H9 (cell line): ENCODE results near the gene C3. TPM values are rescaled to one million over a fixed set of nuclear protein-coding genes. Genes with fewer than 3 reads are reported as not detected.

Experiments
- DNase-seq: peaks from one replicate; pipeline ENCODE4 v3.0.0-alpha.2; 2017
- H2AFZ ChIP-seq: one replicate; pipeline ENCODE4 v1.6.1; 2013; ENCODE audit warnings: mild to moderate bottlenecking, low read length, control low read depth, moderate library complexity
- H2AK5ac ChIP-seq: 2 replicates; pipeline ENCODE4 v1.6.1; 2013; ENCODE audit warnings: low read length, control low read depth, mixed read lengths; ENCODE audit not compliant: insufficient read length
- H2BK120ac ChIP-seq: one replicate; pipeline ENCODE4 v1.6.1; 2013; ENCODE audit warnings: low read depth, mild to moderate bottlenecking, low read length, control low read depth, inconsistent platforms; ENCODE audit not compliant: poor library complexity, severe bottlenecking
- H2BK12ac ChIP-seq: 2 replicates; pipeline ENCODE4 v1.6.1; 2013; ENCODE audit warnings: low read length, control low read depth, mixed read lengths, low read depth; ENCODE audit not compliant: insufficient read length
- H2BK15ac ChIP-seq: 2 replicates; pipeline ENCODE4 v1.6.1; 2013; ENCODE audit warnings: low read depth, low read length, control low read depth
- H2BK20ac ChIP-seq: one replicate; pipeline ENCODE4 v1.6.1; 2013; ENCODE audit warnings: low read depth, mild to moderate bottlenecking, low read length, control low read depth, inconsistent platforms; ENCODE audit not compliant: poor library complexity, severe bottlenecking
- H2BK5ac ChIP-seq: 2 replicates; pipeline ENCODE4 v1.6.1; 2013; ENCODE audit warnings: low read length, control low read depth, mixed read lengths; ENCODE audit not compliant: insufficient read length
- H3K14ac ChIP-seq: 2 replicates; pipeline ENCODE4 v1.6.1; 2013; ENCODE audit warnings: low read length, control low read depth; ENCODE audit not compliant: insufficient read depth
- H3K18ac ChIP-seq: 2 replicates; pipeline ENCODE4 v1.6.1; 2013; ENCODE audit warnings: low read depth, mild to moderate bottlenecking, mixed read lengths, low read length, control low read depth; ENCODE audit not compliant: insufficient read length
- H3K23ac ChIP-seq: 2 replicates; pipeline ENCODE4 v1.6.1; 2013; ENCODE audit warnings: low read length, control low read depth, mixed read lengths, low read depth; ENCODE audit not compliant: insufficient read length
- H3K23me2 ChIP-seq: 2 replicates; pipeline ENCODE4 v1.6.1; 2013; ENCODE audit warnings: low read depth, mild to moderate bottlenecking, mixed read lengths, low read length, control low read depth; ENCODE audit not compliant: insufficient read length, poor library complexity, severe bottlenecking
- H3K27ac ChIP-seq: 2 replicates; pipeline ENCODE4 v1.5.1; 2013; ENCODE audit warnings: low read length, control low read depth, mixed read lengths, low read depth; ENCODE audit not compliant: insufficient read length
- H3K27me3 ChIP-seq: 2 replicates; pipeline ENCODE4 v1.6.1; 2013; ENCODE audit warnings: low read length, control low read depth, inconsistent platforms; ENCODE audit not compliant: insufficient read depth
- H3K4ac ChIP-seq: 2 replicates; pipeline ENCODE4 v1.6.1; 2013; ENCODE audit warnings: low read depth, mild to moderate bottlenecking, control low read depth, inconsistent platforms, low read length, moderate library complexity
- H3K4me1 ChIP-seq: 2 replicates; pipeline ENCODE4 v1.6.1; 2013; ENCODE audit warnings: low read length, control low read depth, inconsistent platforms; ENCODE audit not compliant: insufficient read depth
- H3K4me2 ChIP-seq: 2 replicates; pipeline ENCODE4 v1.6.1; 2013; ENCODE audit warnings: low read length, control low read depth, mixed read lengths; ENCODE audit not compliant: insufficient read length, insufficient read depth
- H3K56ac ChIP-seq: 2 replicates; pipeline ENCODE4 v1.6.1; 2013; ENCODE audit warnings: low read depth, mild to moderate bottlenecking, mixed read lengths, low read length, control low read depth; ENCODE audit not compliant: insufficient read length
- H3K79me1 ChIP-seq: 2 replicates; pipeline ENCODE4 v1.6.1; 2013; ENCODE audit warnings: low read depth, mild to moderate bottlenecking, moderate library complexity, low read length, control low read depth, inconsistent platforms; ENCODE audit not compliant: insufficient read depth, poor library complexity, severe bottlenecking
- H3K79me2 ChIP-seq: 2 replicates; pipeline ENCODE4 v1.6.1; 2013; ENCODE audit warnings: low read length, control low read depth, inconsistent platforms; ENCODE audit not compliant: insufficient read depth
- H3K9ac ChIP-seq: 2 replicates; pipeline ENCODE4 v1.6.1; 2013; ENCODE audit warnings: low read length, control low read depth, mixed read lengths; ENCODE audit not compliant: insufficient read length; ENCODE audit errors: extremely low read depth
- H3K9me3 ChIP-seq: one replicate; pipeline ENCODE4 v1.6.1; 2013; ENCODE audit warnings: low read depth, low read length, inconsistent platforms; ENCODE audit not compliant: control insufficient read depth
- H3T11ph ChIP-seq: one replicate; pipeline ENCODE4 v1.6.1; 2013; ENCODE audit warnings: mild to moderate bottlenecking, low read length, control low read depth, inconsistent platforms
- H4K20me1 ChIP-seq: one replicate; pipeline ENCODE4 v1.6.1; 2013; ENCODE audit not compliant: control insufficient read depth, insufficient read length, insufficient read depth
- H4K5ac ChIP-seq: 2 replicates; pipeline ENCODE4 v1.6.1; 2013; ENCODE audit warnings: low read depth, mild to moderate bottlenecking, mixed read lengths, low read length, control low read depth; ENCODE audit not compliant: insufficient read length
- H4K8ac ChIP-seq: replicated peaks from 2 replicates; pipeline ENCODE4 v1.6.1; 2013; ENCODE audit warnings: low read length, control low read depth, mixed read lengths, low read depth; ENCODE audit not compliant: insufficient read length
- H4K91ac ChIP-seq: 2 replicates; pipeline ENCODE4 v1.6.1; 2013; ENCODE audit warnings: low read depth, mild to moderate bottlenecking, moderate library complexity, mixed read lengths, low read length, control low read depth; ENCODE audit not compliant: insufficient read length
- H3K27ac Mint-ChIP-seq, 3 experiments: 2 replicates in 2 of 3; 3 replicates in 1 of 3; pipeline ENCODE4 v1.8.0; 2020 to 2021; ENCODE audit warnings: mixed read lengths in 3 of 3, mild to moderate bottlenecking in 1 of 3, moderate library complexity in 1 of 3
- H3K27me3 Mint-ChIP-seq: 2 replicates; pipeline ENCODE4 v1.8.0; 2021; ENCODE audit warnings: low read depth, mild to moderate bottlenecking, moderate library complexity, mixed read lengths
- H3K36me3 Mint-ChIP-seq, 3 experiments: 2 replicates in 2 of 3; 3 replicates in 1 of 3; pipeline ENCODE4 v1.8.0; 2020 to 2021; ENCODE audit warnings: low read depth in 3 of 3, mixed read lengths in 3 of 3; ENCODE audit not compliant: insufficient read depth in 1 of 3
- H3K4me1 Mint-ChIP-seq, 2 experiments: 2 replicates each; pipeline ENCODE4 v1.8.0; 2020; ENCODE audit warnings: mixed read lengths in 2 of 2
- H3K4me3 Mint-ChIP-seq, 2 experiments: 2 replicates in 1 of 2; 3 replicates in 1 of 2; pipeline ENCODE4 v1.8.0; 2020 to 2021; ENCODE audit warnings: mild to moderate bottlenecking in 2 of 2, mixed read lengths in 2 of 2, moderate library complexity in 1 of 2
- H3K9me3 Mint-ChIP-seq, 2 experiments: 2 replicates in 1 of 2; 3 replicates in 1 of 2; pipeline ENCODE4 v1.8.0; 2020; ENCODE audit warnings: mild to moderate bottlenecking in 2 of 2, mixed read lengths in 2 of 2, moderate library complexity in 1 of 2
- WGBS: extraction: QIAGEN DNeasy Blood & Tissue Kit; methylation state at CpG from one replicate; pipeline ENCODE4 v1.1.7; 2013; ENCODE audit warnings: missing lambda C conversion rate, low lambda C conversion rate, mixed read lengths; ENCODE audit not compliant: insufficient read length; ENCODE audit errors: extremely low coverage; 5-methylcytosine and 5-hydroxymethylcytosine counted together
- total RNA-seq: library from RNA; stranded (reverse); gene quantifications from 2 replicates; pipeline ENCODE4 v1.2.1, GENCODE V29; 2021
- TF ChIP-seq, protein P1 (sequence below): fragments of 200-600 bp; sonication (generic); conservative IDR thresholded peaks from 3 replicates; pipeline ENCODE4 v1.8.0; 2021; ENCODE audit warnings: antibody characterized with exemption, mild to moderate bottlenecking

C3 gene
- total RNA-seq, 1 experiment from 2014 or later = 5.9 TPM

DNA sequence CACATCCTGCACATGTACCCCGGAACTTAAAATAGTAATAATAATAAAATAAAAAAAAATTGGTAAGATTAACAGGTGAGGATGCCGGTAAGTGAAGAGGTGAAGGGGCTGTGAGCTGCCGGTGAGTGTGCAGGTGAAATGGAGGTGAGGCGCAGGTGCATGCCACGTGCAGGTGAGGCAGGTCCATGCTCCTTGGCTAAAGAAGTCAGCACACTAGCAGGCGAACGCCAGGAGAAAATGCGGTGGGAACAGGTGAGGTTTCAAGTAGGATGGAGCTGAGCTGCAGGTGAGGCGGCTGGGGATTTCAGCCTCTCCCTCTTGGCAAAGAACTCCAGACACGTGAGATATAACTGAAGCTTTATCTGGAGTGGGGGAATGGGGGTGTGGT is 43.0 kb downstream of the C3 start:
- Histone ChIP-seq H3K56ac (no peak overlapping the region), H3K79me2 (no peaks in the 10 kb centered on the region), H2AFZ (no peak overlapping the region), H2BK15ac (no peak overlapping the region), H4K20me1 (peaks cover 5% of the 10 kb centered on the region), H3T11ph (no peak overlapping the region), H4K91ac (no peak overlapping the region), H2BK120ac (no peak overlapping the region), H3K4ac (no peak overlapping the region), H3K79me1 (no peaks in the 10 kb centered on the region), H3K23ac (no peak overlapping the region), H3K14ac (peak overlapping the region; percentile 45; the same call in 1 of the 2 replicates), H3K18ac (peak overlapping the region; percentile 69), H2BK5ac (no peak overlapping the region), H2AK5ac (no peak overlapping the region), H2BK12ac (no peak overlapping the region), H3K23me2 (peaks cover 8% of the 10 kb centered on the region), H2BK20ac (no peak overlapping the region), H4K8ac (no peak overlapping the region), H4K5ac (peak overlapping the region; percentile 79), H3K4me2 (peak overlapping the region; percentile 56), H3K9me3 (no peaks in the 10 kb centered on the region), H3K27ac (no peak overlapping the region), H3K4me1 (peaks cover 5% of the 10 kb centered on the region; the same call in 1 of the 2 replicates), H3K9ac (no peak overlapping the region), H3K27me3 (no peaks in the 10 kb centered on the region)
- H3K27me3 Mint-ChIP-seq = peaks cover 15% of the 10 kb centered on the region
- DNase-seq = peak; percentile 47
- WGBS = no CpG with 5 or more reads among the region's 10 CpGs
- peak overlapping the region; percentile 55 to 67; a peak in 4 of 5 replicates for H3K4me3 Mint-ChIP-seq
- TF ChIP-seq, protein P1, sequence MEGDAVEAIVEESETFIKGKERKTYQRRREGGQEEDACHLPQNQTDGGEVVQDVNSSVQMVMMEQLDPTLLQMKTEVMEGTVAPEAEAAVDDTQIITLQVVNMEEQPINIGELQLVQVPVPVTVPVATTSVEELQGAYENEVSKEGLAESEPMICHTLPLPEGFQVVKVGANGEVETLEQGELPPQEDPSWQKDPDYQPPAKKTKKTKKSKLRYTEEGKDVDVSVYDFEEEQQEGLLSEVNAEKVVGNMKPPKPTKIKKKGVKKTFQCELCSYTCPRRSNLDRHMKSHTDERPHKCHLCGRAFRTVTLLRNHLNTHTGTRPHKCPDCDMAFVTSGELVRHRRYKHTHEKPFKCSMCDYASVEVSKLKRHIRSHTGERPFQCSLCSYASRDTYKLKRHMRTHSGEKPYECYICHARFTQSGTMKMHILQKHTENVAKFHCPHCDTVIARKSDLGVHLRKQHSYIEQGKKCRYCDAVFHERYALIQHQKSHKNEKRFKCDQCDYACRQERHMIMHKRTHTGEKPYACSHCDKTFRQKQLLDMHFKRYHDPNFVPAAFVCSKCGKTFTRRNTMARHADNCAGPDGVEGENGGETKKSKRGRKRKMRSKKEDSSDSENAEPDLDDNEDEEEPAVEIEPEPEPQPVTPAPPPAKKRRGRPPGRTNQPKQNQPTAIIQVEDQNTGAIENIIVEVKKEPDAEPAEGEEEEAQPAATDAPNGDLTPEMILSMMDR = no peak
- peaks cover 0 to 67% of the 10 kb centered on the region in 2 experiments; a peak in 2 of 5 replicates for H3K9me3 Mint-ChIP-seq
- peaks cover 0 to 13% (median 2%) of the 10 kb centered on the region in 3 experiments; a peak in 3 of 7 replicates for H3K36me3 Mint-ChIP-seq
- H3K4me1 Mint-ChIP-seq = peaks cover 25 to 26% of the 10 kb centered on the region in 2 experiments
- H3K27ac Mint-ChIP-seq = 0 out of 7 replicates have a peak overlapping the region, but pooled peaks of 1 of the 3 experiments have one; percentile 79
